ENCODE data around the gene SH3PXD2A. TPM values are rescaled to one million over a fixed set of nuclear protein-coding genes. Genes with fewer than 3 reads are reported as not detected.

SH3PXD2A gene
- total RNA-seq, 1 experiment from 2014 or later = 4.5 TPM

DNA sequence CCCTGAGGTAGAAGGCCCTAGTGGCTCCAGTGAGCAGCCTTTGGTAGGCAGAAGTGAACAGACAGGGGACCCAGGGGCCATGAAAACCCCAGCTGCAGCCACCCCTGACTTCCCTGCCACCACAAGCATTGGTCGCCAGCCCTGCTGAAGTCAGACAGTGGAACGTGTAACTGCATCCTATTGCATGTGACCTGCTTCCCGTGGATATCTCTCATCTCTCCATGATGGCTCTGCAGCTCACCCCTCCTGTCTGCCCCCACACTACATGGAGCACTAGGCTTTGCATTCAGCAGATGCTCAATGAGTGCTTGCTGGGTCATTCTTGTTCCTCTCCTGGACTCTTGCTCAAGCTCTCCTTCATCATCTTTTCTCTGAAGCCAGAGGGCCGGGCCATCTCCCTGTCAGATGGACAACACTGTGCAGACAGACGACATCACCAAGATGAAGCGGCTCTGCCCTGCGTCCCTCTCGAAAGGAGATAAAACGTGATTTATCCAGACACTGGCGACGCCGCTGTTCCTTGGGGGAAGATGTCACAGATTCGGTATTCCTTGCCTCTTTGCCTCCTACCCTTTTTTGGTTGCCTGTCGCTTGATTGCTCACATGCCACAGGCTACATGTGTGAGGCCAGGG, 117.5 kb downstream of the SH3PXD2A start:
- H2AK5ac ChIP-seq (ENCODE audit: insufficient read length, low read length) = no peak overlapping the region
- no peak overlapping the region for H3K4me3 Mint-ChIP-seq
- H3K79me2 ChIP-seq (ENCODE audit: insufficient read depth, low read length) = no peaks in the 10 kb centered on the region
- no peak for DNase-seq
- no peak overlapping the region for H3K9ac ChIP-seq (ENCODE audit: extremely low read depth, insufficient read length, low read length)
- no peak overlapping the region for H2BK15ac ChIP-seq (ENCODE audit: low read depth, low read length)
- no peak overlapping the region for H3K4me2 ChIP-seq (ENCODE audit: insufficient read depth, insufficient read length, low read length)
- no peaks in the 10 kb centered on the region for H3K23me2 ChIP-seq (ENCODE audit: insufficient read length, low read depth, low read length, poor library complexity, severe bottlenecking)
- no peak overlapping the region for H3K27ac Mint-ChIP-seq
- H3K14ac ChIP-seq (ENCODE audit: insufficient read depth, low read length) = no peak overlapping the region
- WGBS (ENCODE audit: extremely low coverage, insufficient read length, low lambda C conversion rate) = no CpG with 5 or more reads among the region's 14 CpGs
- H2AFZ ChIP-seq (ENCODE audit: low read length) = no peak overlapping the region
- no peaks in the 10 kb centered on the region for H3K79me1 ChIP-seq (ENCODE audit: insufficient read depth, low read depth, low read length, poor library complexity, severe bottlenecking)
- no peaks in the 10 kb centered on the region for H3K9me3 ChIP-seq (ENCODE audit: control insufficient read depth, low read depth, low read length)
- no peak overlapping the region for H3K56ac ChIP-seq (ENCODE audit: insufficient read length, low read depth, low read length)
- H2BK5ac ChIP-seq (ENCODE audit: insufficient read length, low read length) = no peak overlapping the region
- H4K91ac ChIP-seq (ENCODE audit: insufficient read length, low read depth, low read length) = no peak overlapping the region
- no peak overlapping the region for H3K18ac ChIP-seq (ENCODE audit: insufficient read length, low read depth, low read length)
- H3K27me3 ChIP-seq (ENCODE audit: insufficient read depth, low read length) = no peaks in the 10 kb centered on the region
- H2BK120ac ChIP-seq (ENCODE audit: low read depth, low read length, poor library complexity, severe bottlenecking) = no peak overlapping the region
- no peak overlapping the region for H4K8ac ChIP-seq (replicated peaks; ENCODE audit: insufficient read length, low read depth, low read length)
- TF ChIP-seq, protein P1, sequence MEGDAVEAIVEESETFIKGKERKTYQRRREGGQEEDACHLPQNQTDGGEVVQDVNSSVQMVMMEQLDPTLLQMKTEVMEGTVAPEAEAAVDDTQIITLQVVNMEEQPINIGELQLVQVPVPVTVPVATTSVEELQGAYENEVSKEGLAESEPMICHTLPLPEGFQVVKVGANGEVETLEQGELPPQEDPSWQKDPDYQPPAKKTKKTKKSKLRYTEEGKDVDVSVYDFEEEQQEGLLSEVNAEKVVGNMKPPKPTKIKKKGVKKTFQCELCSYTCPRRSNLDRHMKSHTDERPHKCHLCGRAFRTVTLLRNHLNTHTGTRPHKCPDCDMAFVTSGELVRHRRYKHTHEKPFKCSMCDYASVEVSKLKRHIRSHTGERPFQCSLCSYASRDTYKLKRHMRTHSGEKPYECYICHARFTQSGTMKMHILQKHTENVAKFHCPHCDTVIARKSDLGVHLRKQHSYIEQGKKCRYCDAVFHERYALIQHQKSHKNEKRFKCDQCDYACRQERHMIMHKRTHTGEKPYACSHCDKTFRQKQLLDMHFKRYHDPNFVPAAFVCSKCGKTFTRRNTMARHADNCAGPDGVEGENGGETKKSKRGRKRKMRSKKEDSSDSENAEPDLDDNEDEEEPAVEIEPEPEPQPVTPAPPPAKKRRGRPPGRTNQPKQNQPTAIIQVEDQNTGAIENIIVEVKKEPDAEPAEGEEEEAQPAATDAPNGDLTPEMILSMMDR (conservative IDR thresholded peaks at IDR 0.05) = no peak
- H2BK20ac ChIP-seq (ENCODE audit: low read depth, low read length, poor library complexity, severe bottlenecking) = no peak overlapping the region
- H3K27ac ChIP-seq (ENCODE audit: insufficient read length, low read depth, low read length) = no peak overlapping the region
- no peak overlapping the region for H2BK12ac ChIP-seq (ENCODE audit: insufficient read length, low read depth, low read length)
- no peaks in the 10 kb centered on the region for H4K20me1 ChIP-seq (ENCODE audit: control insufficient read depth, insufficient read depth, insufficient read length)
- H3K9me3 Mint-ChIP-seq = no peaks in the 10 kb centered on the region; a peak in 1 of 5 replicates
- H3K4me1 Mint-ChIP-seq = peaks cover 23 to 39% of the 10 kb centered on the region in 2 experiments
- H3T11ph ChIP-seq (ENCODE audit: low read length) = no peak overlapping the region
- H3K4me1 ChIP-seq (ENCODE audit: insufficient read depth, low read length) = no peaks in the 10 kb centered on the region
- H4K5ac ChIP-seq (ENCODE audit: insufficient read length, low read depth, low read length) = no peak overlapping the region
- no peak overlapping the region for H3K23ac ChIP-seq (ENCODE audit: insufficient read length, low read depth, low read length)
- no peaks in the 10 kb centered on the region; a peak in 1 of 7 replicates for H3K36me3 Mint-ChIP-seq (ENCODE audit: insufficient read depth in 1 of 3, low read depth in 3 of 3)
- H3K4ac ChIP-seq (ENCODE audit: low read depth, low read length) = no peak overlapping the region
- H3K27me3 Mint-ChIP-seq (ENCODE audit: low read depth) = no peaks in the 10 kb centered on the region

Data from H9 (cell line).